Caki2 (cell line): ENCODE results near the gene ACTR5. TPM values are rescaled to one million over a fixed set of nuclear protein-coding genes. Genes with fewer than 3 reads are reported as not detected.
"Not testable (repeated sequence)": the region's sequence is repeated elsewhere in the genome, so short reads cannot be mapped to it uniquely, and the experiment has no call there.

ENCODE experiments used
- DNase-seq: peaks from one replicate; pipeline ENCODE4 v3.0.0-alpha.2; 2015; ENCODE audit warnings: low read depth
- in situ Hi-C: cut with HindIII; loops from 2 replicates; pipeline ENCODE4 v1.10.0; 2016; ENCODE audit warnings: low sequenced_read_pairs, low pct_unique_long_range_greater_than_20kb, mixed read lengths
- total RNA-seq: library from RNA; depleted of rRNA; stranded (reverse); fragments of >200 nt; shearing (Covaris generic); gene quantifications from 2 replicates; pipeline ENCODE4 v1.2.3, GENCODE V29; 2014; ENCODE audit warnings: low replicate concordance; rRNA removed

Gene ACTR5
- total RNA-seq, 1 experiment from 2014 or later, result 7.9 TPM

DNA sequence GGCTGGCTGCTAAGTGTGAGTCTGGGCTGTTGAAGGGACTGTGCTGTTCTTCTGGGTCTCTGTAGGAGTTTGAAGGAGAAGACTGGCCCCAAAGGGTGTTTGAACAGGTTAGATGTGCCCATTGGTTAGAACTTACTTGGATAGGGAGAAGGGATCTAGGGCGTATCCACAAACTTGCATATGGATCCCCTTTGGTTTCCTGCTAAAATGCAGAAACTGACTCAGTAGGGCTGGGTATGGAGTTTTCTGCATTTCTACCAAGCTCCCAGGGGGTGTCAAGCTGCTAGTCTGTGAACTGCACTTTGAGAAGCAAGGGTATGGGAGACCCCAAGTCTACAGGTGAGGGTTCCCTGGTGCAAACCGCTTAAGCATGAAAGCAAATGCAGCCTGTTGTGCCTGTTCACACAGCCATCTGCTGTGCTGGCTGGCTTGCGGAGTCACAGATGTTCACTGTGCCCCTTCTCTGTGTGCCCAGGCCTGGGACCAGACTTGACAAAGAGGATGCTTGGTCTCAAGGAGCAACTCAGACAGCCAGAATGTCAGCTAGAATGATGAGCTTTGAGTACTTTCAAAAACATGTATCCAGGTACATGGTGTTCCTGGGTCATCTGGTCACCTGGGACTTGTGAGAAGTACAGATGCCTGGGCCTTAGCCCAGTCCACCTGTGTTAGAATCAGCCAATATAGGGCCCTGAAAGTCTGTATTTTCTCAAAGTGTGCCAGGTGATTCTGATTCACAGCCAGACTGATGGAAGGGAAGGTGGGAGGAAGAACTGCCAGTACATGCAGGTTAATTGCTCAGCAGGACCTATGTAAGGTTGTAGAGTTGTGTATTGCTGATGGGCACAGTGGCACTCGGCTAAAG is 64.7 kb downstream of the ACTR5 start:
- in situ Hi-C loops, result no loop called here
- DNase-seq, result no peak

- DNase-seq, result not testable (repeated sequence)
Observed at GRCh38 chr20:38813574-38813962, 65.3 kb downstream of the ACTR5 start.

GRCh38 chr20:38815446-38815845 is 67.2 kb downstream of the ACTR5 start:
- in situ Hi-C loops, result no loop called here
- DNase-seq, result no peak

More at GRCh38 chr20:38813574-38813962, 65.3 kb downstream of the ACTR5 start:
- in situ Hi-C loops, result not testable (repeated sequence)

GRCh38 chr20:38818113-38819065 is 70.1 kb downstream of the ACTR5 start:
- DNase-seq, result no peak
- in situ Hi-C loops, result no loop called here

Other genes with a start within 250 kb of the ACTR5 start
- gene ADIG, start 167.3 kb upstream of the ACTR5 start, total RNA-seq, result not detected in 2 replicates
- 3.2 and 4.3 TPM in 2 replicates for gene ARHGAP40, start 146.7 kb upstream of the ACTR5 start, total RNA-seq
- not detected in 2 replicates for gene SLC32A1, start 24.0 kb upstream of the ACTR5 start, total RNA-seq
- 0.07 and 0.78 TPM in 2 replicates for gene PPP1R16B, start 57.2 kb downstream of the ACTR5 start, total RNA-seq
- 40.9 and 41.6 TPM in 2 replicates for gene FAM83D, start 178.0 kb downstream of the ACTR5 start, total RNA-seq
- 11.5 and 14.9 TPM in 2 replicates for gene DHX35, start 213.9 kb downstream of the ACTR5 start, total RNA-seq